Thyroid gland (tissue), 4 donors: Measurements from ENCODE around the gene ARHGEF10L.

Source experiments
- POLR2A ChIP-seq, 2 donors: fragments of 450-650 bp; IDR thresholded peaks; one replicate each; pipeline ENCODE4 v1.6.1; 2017; ENCODE audit warnings: antibody characterized with exemption in 2 of 2, mild to moderate bottlenecking in 2 of 2, moderate library complexity in 1 of 2
- TF ChIP-seq, protein P1 (sequence below), 6 experiments: fragments of 200-600 bp in 3 of 6; fragments of 450-650 bp in 3 of 6; sonication (generic) in 3 of 6; IDR thresholded peaks; one replicate each; pipeline ENCODE4 v1.5.1; 2016 to 2019; ENCODE audit warnings: antibody characterized with exemption in 6 of 6, mild to moderate bottlenecking in 2 of 6, inconsistent platforms in 1 of 6, moderate library complexity in 1 of 6

- TF ChIP-seq, protein P1, sequence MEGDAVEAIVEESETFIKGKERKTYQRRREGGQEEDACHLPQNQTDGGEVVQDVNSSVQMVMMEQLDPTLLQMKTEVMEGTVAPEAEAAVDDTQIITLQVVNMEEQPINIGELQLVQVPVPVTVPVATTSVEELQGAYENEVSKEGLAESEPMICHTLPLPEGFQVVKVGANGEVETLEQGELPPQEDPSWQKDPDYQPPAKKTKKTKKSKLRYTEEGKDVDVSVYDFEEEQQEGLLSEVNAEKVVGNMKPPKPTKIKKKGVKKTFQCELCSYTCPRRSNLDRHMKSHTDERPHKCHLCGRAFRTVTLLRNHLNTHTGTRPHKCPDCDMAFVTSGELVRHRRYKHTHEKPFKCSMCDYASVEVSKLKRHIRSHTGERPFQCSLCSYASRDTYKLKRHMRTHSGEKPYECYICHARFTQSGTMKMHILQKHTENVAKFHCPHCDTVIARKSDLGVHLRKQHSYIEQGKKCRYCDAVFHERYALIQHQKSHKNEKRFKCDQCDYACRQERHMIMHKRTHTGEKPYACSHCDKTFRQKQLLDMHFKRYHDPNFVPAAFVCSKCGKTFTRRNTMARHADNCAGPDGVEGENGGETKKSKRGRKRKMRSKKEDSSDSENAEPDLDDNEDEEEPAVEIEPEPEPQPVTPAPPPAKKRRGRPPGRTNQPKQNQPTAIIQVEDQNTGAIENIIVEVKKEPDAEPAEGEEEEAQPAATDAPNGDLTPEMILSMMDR (IDR thresholded peaks at IDR 0.05) = peak; percentile 75 to 91 (median 86)
- TF ChIP-seq POLR2A (IDR thresholded peaks at IDR 0.05) = no peak
Measured at GRCh38 chr1:17606826-17607440, 67.4 kb downstream of the ARHGEF10L start.
